ENCODE data around the gene MLC1. TPM values are rescaled to one million over a fixed set of nuclear protein-coding genes. Genes with fewer than 3 reads are reported as not detected.

Gene MLC1
- total RNA-seq, 2 donors from 2014 or later, result 0.29 to 0.41 TPM

- peak; percentile 82 for DNase-seq
- intact Hi-C loops (cut with DNase I), result loop anchor here (1.0 to 5.0 kb wide), 3 partner anchors 101 to 263 kb away; no protein-coding TSS in a partner anchor
- ATAC-seq, result peak; percentile 92 to 95
Measured at GRCh38 chr22:50030297-50031188, 54.7 kb downstream of the MLC1 start.

DNA sequence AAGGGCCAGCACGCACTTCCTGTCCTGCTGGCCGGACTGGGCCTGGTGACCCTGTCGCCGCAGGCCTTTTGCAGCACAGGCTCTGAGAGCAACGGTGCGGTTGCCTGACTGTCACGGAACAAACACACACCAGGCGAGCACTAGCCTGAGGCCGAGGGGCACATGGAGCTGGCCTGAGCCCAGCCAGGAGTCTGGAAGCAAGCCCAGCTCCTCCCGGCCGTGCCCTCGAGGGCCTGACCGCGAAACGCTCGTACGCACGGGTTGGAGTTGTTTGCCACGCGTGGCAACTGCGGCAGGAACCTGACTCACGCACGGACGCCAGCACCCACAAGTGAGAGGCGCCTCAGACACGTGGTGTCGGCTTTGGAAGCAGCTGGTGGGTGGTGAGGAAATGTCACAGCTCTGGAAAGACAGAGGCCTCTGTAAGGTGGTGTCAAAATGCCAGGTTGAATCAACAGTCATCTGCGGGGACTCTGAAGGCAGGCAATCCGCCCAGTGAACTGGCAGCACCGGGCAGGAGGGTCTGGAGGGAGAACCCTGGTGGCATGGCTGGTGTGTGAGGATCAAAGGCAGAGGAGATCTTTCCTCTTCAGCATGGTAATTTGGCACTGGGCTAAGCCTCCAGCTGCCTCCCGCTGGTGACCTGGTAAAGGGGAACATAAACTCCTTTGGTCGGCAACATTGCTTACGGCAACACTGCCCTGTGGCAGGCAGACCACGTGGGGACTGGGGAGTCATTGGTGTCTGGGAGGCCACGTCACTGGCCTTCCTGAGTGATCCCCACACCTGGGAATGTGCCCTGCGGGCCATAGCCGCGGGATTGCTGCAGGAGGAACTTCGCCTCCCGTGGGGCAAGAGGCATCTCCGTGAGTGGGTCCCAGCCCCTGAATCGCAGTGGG is 57.3 kb downstream of the MLC1 start:
- no peak for DNase-seq
- intact Hi-C loops (cut with DNase I), result no loop called here

DNA sequence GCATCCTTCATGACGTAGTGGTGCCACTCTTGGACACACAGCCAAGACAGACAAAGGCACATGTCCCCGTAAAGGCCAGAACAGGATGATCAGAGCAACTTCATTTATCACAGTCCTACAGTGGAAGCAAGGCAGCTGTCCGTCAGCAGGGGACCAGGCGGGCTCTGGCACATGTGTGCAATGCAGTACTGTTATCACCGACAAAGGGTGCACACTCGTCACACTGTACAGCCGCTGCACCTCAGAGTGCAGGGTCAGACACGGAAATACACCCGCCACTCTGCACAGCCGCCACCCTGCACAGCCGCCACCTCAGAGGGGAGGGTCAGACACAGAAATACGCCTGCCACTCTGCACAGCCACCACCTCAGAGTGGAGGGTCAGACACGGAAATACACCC is 59.2 kb downstream of the MLC1 start:
- no peak for ATAC-seq
- intact Hi-C loops (cut with DNase I), result no loop called here
- no peak for DNase-seq

More for the DNA sequence above, 57.3 kb downstream of the MLC1 start:
- ATAC-seq, result no peak

DNA sequence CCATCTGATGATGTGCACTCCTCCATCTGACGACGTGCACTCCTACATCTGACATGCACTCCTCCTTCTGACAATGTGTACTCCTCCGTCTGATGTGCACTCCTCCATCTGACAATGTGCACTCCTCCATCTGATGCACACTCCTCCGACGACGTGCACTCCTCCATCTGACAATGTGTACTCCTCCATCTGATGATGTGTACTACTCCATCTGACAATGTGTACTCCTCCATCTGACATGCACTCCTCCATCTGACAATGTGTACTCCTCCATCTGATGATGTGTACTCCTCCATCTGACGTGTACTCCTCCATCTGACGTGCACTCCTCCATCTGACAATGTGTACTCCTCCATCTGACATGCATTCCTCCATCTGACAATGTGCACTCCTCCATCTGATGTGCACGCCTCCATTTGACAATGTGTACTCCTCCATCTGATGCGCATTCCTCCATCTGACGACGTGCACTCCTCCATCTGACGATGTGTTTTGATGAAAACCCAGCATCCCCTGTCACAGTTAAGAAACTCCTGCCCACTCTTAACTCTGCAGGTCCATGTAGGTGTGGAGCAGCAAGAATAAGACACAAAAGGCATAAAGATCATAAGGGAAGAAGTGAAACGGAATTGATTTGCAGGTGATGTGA is 62.9 kb downstream of the MLC1 start:
- ATAC-seq, result no peak
- intact Hi-C loops (cut with DNase I), result no loop called here

DNA sequence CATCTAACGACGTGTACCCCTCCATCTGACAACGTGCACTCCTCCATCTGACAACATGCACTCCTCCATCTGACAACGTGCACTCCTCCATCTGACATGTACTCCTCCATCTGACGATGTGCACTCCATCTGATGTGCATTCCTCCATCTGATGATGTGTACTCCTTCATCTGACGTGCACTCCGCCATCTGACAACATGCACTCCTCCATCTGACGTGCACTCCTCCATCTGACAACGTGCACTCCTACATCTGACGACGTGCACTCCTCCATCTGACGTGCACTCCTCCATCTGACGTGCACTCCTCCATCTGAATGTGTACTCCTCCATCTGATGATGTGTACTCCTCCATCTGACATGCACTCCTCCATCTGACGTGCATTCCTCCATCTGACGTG is 64.6 kb downstream of the MLC1 start:
- no peak for DNase-seq
- no peak for ATAC-seq
- intact Hi-C loops (cut with DNase I), result no loop called here

More for the DNA sequence above, 62.9 kb downstream of the MLC1 start:
- DNase-seq, result no peak

GRCh38 chr22:50019316-50019715 is 65.9 kb downstream of the MLC1 start:
- intact Hi-C loops (cut with DNase I), result no loop called here
- DNase-seq (no peak), ATAC-seq (no peak)

DNA sequence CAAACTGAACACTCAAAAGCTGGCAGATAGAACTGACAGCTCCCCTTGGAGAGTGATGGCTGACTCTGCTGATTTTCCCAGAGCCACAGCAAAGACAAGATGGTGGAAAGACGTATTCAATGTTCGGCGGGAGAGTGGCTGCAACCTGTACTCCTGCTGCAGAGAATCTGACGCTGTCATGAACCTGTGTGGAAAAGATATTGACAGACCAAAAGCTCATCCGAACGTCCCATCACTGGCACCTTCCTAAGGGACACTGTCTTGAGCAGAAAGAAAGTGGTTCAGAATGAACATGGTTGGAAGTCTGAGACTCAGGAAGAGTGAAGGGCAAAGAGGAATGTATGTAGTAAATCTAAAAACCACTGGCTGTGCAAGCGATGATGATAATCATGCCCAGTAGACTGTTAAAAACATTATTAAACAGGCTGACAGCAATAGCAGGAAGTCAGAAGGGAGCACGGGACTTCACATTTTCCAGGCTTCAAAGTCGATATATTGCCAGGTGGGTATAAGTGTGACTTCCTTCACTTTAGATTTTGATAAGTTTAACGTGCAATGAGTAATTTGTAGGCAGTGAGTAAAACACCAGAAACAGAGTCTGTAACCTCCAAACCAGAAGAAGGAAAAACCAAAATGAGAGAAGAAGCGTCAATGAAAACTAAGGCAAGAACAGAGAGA is 66.5 kb downstream of the MLC1 start:
- intact Hi-C loops (cut with DNase I), result no loop called here
- DNase-seq, result no peak
- no peak for ATAC-seq

DNA sequence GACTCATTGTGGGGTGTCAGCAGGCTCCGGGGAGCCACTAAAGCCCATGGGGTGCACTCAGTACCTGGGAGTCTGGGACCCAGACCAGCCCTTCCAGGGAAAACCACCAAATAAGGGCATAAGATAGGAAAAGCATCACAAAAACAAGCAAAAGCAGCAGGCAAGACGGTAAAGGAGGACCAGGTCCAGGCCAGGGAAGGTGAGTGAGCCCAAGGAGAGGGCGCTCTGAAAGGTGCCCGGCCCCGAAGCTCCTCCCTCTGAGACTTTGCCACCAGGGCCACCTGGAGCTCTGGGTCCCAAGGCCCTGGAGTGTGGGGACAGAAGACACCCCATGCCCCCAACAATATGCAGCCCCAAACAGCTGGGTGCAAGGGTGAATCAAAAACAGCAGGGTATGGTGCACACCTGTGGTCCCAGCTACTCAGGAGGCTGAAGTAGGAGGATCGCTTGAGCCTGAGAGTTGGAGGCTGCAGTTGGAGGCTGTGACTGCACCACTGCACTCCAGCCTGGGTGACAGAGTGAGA is 67.5 kb downstream of the MLC1 start:
- no peak for DNase-seq
- intact Hi-C loops (cut with DNase I), result no loop called here
- ATAC-seq, result no peak

DNA sequence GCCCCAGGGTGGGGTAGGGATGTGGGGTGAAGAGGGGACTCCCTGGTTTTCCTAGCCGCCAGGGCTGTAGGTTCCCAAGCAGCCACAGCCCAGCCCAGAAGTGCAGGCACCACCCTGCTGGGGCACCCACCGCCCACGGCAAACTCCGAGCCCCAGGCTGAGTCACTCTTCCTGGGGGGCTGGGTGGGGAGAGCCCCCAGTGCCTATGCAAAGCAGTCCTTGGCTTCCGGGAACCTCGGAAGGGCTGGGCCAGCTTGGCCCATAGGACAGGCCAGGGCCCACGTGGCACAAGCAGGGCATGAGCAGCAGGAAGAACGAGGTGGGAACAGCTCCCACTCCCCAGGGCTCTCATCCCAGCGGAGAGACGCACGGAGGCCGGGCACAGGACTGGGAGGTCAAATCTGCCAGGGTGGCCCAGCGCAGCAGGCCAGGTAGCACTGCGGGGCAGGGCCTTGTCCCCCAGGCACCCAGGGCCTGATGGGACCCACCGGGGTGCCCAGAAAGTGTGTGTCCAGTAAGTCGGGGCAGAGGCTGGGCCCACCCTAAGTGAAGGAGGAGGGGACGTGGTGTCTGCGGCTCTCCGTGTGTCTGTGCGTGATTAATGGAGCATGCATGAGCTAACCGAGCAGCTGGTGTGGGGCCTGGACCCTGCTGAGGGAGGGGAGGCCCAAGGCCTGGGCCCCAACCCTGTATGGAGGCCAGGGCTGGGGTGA is 68.1 kb downstream of the MLC1 start:
- intact Hi-C loops (cut with DNase I), result no loop called here
- no peak for DNase-seq
- no peak for ATAC-seq

- intact Hi-C loops (cut with DNase I), result no loop called here
- ATAC-seq (no peak), DNase-seq (no peak)
Measured at GRCh38 chr22:50016308-50016987, 68.8 kb downstream of the MLC1 start.

DNA sequence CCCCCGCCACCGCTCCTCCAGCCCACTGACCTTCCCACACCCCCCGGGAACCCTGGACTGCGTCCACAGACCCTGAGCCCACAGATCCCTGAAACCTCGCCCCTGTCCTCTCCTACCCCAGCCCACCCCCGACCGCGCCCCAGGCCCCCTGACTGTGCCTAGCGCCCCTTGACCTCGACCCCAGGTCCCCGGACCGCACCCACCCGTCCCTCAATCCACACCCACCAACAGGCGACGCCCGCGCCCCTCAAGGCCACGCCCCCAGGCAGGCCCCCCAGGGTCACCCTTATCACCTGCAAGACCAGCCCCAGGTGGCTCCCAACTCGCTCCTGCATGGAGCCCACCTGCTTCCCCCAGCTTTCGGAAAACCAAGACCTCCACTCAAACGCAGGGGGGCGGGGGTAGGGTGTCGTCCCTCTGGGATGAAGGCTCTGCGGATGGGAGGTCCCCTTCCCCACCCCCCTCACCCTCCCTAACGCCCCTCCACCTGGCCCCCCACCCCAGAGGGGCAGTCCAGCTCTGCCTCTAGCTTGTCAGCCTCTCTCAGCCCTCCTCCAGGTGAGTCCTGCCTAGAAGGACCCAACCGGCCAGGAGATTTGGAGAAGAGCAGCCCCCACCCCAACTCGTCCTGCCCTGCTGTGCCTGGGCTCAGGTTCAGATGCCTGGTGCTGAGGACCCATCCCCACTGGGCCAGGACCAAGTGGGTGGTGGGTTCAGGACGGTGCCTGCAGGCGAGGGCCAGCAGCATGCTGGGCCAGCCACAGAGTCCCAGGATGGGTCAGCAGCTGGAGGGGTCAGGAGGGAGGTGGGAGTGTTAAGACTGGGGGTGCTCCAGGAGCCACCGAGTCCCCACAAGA is 69.5 kb downstream of the MLC1 start:
- no peak for ATAC-seq
- DNase-seq, result peak; percentile 18
- intact Hi-C loops (cut with DNase I), result no loop called here

DNA sequence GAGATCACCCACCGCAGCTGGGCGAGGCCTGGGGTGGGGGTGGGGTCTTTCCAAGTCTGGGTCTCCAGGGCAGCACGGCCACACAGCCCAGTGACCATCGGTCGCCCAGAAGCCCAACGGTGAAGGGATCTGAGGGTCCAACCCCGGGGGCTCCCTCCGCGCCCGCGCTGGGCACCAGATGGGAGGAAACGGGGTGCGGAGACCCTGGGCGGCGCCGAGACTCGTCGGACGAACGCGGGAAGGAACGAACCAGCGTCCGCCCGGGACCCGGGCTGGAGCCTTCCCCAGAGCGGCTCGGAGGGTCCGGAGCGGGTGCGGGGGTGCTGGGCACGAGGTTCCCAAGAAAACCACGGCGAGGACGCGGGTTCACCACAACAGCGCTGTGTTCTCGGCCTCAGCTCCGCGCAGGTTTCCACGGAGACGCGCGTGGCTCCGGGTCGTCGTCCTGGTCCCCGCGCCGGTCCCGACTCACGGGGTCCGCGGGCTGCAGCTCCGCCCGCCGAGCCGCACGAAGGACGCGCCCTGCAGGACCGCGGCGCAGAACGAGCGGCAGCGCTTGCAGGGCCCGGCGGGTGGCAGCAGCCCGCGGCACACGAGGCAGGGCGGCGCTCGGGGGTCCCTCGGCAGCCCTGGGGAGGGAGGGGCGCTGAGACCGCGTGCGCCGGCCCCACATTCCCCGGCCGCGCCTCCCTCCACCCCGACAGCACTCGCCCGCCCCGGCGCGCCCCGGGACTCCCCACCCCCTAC is 70.4 kb downstream of the MLC1 start:
- DNase-seq (no peak), ATAC-seq (no peak)
- intact Hi-C loops (cut with DNase I), result no loop called here

DNA sequence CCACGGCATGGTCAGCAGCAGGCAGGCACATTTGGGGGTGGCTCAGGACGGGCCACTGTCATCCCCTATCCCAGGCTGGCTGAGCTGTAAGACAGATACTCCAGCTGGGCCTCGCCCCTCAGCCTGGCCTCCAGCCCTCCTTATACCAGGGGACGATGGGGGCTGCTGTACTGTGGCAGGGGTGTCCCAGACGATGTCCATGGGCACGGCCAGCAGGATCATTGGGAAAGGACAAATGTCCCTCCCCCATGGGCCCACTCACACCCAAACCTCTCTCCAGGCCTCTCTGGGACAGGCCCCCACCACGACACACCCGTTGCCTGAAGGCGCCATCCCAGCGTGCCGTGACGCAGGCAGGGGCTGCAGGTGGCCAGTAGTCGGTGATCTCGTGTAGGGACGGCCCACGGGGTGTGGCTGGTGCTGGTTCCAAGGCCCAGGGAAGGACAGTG is 71.1 kb downstream of the MLC1 start:
- intact Hi-C loops (cut with DNase I), result no loop called here
- no peak for DNase-seq
- ATAC-seq, result no peak

DNA sequence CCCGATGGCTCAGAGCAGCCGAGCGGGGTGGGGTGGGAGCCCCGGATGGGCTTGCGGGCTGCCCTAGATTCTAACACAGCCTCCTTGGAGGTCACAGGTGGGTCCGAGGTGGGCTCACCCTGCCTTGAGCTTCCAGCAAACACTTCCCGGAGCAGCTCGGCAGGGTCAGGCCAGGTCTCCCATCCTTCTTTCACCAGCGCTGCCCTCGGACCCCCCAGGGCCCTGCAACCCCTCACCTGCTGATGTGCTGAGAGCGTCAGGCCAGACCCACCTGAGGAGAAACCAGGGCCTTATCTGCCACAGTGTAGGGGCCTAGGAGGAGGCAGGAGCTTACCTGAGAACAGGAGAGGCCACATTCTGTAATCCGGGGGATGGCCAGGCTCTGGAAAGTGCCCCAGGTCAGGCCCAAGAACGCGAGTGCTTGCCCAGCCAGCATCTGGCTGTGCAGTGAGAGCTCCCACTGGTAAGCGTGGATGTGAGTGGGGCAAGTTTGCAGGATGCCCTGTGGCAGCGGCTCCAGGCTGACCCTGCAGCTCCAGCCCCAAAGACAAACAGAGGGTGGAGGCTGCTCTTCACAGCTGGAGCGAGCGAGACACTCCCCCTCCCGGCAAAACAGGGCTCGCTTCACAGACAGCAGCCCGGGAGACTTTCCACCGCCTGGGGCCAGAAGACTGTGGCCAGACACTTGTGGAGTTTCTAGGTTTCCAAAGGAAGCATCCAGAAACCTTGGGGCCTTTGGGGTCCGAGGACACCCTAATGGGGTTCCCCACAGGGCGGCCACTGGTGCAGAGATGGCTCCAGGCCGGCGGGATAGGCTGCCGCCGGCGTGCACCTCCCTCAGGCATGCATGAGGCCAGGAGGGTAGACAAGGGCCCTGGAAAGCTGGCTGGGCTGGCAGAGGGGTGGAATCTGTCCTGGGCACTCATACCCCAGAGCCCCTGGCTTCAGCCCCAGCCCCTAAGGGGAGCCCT is 72.7 kb downstream of the MLC1 start, which contains the start of gene IL17REL:
Gene IL17REL, minus strand, starts transcription at position 555 of the 971 bp plus-strand sequence. Its CDS starts 119 bp downstream, at position 436.
- DNase-seq (no peak), ATAC-seq (no peak)
- intact Hi-C loops (cut with DNase I), result no loop called here
